RWPE1 (cell line): ENCODE results near the gene TNFSF9.

Source experiments
- CTCF ChIA-PET: fragments of 350-600 bp; sonication (Branson Sonifier 250); formaldehyde crosslinking; extraction: SDS; loops from one replicate; lab custom pipeline; 2021; lab: Yijun Ruan, JAX
- POLR2A ChIA-PET: fragments of 400-600 bp; formaldehyde crosslinking; extraction: SDS; loops from one replicate; lab custom pipeline; 2020; ENCODE audit warnings: antibody characterized with exemption; ENCODE audit not compliant: low non-redundant PET; lab: Yijun Ruan, JAX
- DNase-seq: peaks from one replicate; pipeline ENCODE4 v3.0.0; 2012; ENCODE audit warnings: low spot score
- H3K27ac ChIP-seq: fragments of 450-650 bp; 2 replicates; pipeline ENCODE4 v1.5.1; 2017
- TF ChIP-seq, protein P1 (sequence below): fragments of 450-650 bp; conservative IDR thresholded peaks from 2 replicates; pipeline ENCODE4 v1.5.1; 2017; ENCODE audit warnings: low read depth, mild to moderate bottlenecking

Gene TNFSF9, protein sequence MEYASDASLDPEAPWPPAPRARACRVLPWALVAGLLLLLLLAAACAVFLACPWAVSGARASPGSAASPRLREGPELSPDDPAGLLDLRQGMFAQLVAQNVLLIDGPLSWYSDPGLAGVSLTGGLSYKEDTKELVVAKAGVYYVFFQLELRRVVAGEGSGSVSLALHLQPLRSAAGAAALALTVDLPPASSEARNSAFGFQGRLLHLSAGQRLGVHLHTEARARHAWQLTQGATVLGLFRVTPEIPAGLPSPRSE

DNA sequence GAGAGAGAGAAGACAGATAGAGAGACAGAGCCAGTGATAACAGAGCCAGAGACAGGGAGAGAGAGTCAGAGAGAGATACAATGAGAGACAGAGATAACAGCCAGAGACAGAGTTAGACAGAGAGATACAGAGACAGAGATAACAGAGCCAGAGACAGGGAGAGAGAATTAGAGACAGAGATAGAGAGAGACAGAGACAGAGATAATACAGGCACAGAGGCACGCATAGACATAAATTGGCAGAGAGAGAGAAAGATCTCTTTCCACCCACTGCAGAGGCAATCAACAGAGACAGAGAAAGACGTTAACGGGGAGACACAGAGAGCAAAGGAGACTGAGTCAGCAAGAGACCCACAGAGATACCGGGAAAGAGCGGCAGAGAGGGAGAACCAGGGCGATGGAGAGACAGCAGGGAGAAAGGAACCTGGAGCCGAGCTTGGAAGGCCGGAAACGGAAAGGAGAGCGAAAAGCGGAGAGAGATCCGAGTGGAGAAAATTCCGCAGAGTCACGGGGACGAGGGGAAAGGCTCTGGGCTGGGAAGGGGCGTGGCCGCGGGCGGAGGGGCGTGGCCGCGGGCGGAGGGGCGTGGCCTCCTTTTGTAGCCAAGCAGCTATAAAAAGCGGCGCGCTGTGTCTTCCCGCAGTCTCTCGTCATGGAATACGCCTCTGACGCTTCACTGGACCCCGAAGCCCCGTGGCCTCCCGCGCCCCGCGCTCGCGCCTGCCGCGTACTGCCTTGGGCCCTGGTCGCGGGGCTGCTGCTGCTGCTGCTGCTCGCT is at the start of gene TNFSF9:
TSS of gene TNFSF9 (plus strand) at position 641 of the 777 bp plus-strand sequence. CDS start at position 652, 11 bp downstream.
- peak; percentile 94 for DNase-seq
- POLR2A ChIA-PET = interaction anchor here (0.6 to 0.8 kb wide), 8 partner anchors 11 to 1301 kb away, joined by 3 to 8 read pairs (median 3); no protein-coding TSS in a partner anchor

DNA sequence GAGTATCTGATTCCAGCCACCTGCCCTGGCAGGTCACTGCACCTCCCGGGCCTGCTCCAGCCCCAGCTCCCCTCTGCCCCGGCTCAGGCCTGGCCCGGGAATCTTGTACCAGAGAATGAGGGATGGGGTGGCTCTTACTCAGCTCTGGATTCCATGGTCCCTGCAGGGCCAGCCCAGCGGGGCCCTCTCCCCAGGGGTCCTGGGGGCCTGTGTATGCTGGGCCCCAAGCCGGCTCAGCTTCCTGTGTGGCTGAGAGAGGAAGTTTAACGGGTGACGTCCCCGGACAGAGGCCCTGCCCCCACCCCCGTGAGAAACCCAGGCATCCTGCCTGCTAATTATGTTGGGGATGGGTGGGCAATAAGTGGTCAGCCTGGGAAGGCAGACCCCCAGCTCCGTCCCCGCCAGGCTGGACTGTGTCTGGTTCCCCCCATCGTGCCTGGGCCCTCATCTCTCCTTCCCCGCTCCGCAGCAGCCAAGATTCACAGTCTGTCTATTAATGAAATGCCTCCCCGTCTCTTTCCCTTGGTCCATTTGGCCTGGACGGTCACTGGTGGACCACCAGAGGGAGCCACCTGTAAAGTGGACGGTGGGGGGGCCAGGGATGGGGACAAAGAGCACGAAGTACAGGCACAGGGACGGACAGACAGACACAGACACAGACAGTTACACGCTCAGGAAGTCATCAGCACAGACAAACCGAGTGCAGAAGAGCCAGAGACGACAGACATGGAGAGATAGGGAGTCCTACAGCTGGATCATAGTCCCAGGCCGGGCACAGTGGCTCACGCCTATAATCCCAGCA is 49.1 kb upstream of the TNFSF9 start, which contains the start of gene DENND1C:
TSS of gene DENND1C (minus strand) at position 247 of the 802 bp plus-strand sequence. CDS start at position 155, 92 bp downstream.
- TF ChIP-seq, protein P1, sequence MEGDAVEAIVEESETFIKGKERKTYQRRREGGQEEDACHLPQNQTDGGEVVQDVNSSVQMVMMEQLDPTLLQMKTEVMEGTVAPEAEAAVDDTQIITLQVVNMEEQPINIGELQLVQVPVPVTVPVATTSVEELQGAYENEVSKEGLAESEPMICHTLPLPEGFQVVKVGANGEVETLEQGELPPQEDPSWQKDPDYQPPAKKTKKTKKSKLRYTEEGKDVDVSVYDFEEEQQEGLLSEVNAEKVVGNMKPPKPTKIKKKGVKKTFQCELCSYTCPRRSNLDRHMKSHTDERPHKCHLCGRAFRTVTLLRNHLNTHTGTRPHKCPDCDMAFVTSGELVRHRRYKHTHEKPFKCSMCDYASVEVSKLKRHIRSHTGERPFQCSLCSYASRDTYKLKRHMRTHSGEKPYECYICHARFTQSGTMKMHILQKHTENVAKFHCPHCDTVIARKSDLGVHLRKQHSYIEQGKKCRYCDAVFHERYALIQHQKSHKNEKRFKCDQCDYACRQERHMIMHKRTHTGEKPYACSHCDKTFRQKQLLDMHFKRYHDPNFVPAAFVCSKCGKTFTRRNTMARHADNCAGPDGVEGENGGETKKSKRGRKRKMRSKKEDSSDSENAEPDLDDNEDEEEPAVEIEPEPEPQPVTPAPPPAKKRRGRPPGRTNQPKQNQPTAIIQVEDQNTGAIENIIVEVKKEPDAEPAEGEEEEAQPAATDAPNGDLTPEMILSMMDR = peak; percentile 22
- no peak within 1 kb of the TSS for H3K27ac ChIP-seq
- CTCF ChIA-PET = interaction anchor here (0.6 kb wide), 1 partner anchor 350 kb away, joined by 3 read pairs; no protein-coding TSS in a partner anchor
- POLR2A ChIA-PET = no interaction called here
- no peak for DNase-seq

More for the DNA sequence above, at the start of gene TNFSF9:
- TF ChIP-seq, protein P1 = no peak
- peak within 1 kb of the TSS; percentile 71 for H3K27ac ChIP-seq
- CTCF ChIA-PET = interaction anchor here (0.6 kb wide), 2 partner anchors 145 to 1628 kb away, joined by 3 read pairs; no protein-coding TSS in a partner anchor

DNA sequence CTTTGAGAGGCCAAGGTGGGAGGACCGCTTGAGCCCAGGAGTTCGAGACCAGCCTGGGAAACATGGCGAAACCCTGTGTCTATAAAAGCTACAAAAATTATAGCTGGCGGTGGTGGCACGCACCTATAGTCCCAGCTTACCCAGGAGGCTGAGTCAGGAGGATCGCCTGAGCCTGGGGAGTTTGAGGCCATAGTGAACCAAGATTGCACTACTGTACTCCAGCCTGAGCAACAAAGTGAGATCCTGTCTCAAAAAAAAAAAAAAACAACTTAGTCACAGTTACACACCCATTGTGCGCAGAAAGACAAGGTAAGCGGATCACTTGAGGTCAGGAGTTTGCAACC is 48.5 kb upstream of the TNFSF9 start:
- ChIA-PET CTCF (interaction anchor here (0.6 kb wide), 1 partner anchor 349 kb away, joined by 3 read pairs; no protein-coding TSS in a partner anchor), POLR2A (no interaction called here)
- TF ChIP-seq, protein P1 = no peak
- H3K27ac ChIP-seq = no peak overlapping the region
- DNase-seq = no peak

DNA sequence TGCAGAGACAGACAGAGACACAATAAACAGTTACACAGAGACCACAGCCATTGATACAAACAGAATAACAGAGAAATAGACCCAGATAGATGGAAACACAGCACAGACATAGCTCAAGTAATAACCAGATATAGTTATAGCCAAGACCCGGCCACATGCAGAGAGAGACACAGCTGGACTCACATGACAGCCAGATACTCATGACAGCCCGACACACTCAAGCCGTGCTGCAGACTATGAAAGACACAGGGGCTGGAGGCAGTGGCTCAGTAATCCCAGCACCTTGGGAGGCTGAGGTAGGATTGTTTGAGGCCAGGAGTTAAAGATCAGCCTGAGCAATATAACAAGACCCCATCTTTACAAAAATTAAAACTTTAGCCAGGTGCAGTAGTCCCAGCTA is 47.6 kb upstream of the TNFSF9 start:
- CTCF ChIA-PET = no interaction called here
- no peak for DNase-seq
- TF ChIP-seq, protein P1 = no peak
- POLR2A ChIA-PET = no interaction called here
- no peak overlapping the region for H3K27ac ChIP-seq

DNA sequence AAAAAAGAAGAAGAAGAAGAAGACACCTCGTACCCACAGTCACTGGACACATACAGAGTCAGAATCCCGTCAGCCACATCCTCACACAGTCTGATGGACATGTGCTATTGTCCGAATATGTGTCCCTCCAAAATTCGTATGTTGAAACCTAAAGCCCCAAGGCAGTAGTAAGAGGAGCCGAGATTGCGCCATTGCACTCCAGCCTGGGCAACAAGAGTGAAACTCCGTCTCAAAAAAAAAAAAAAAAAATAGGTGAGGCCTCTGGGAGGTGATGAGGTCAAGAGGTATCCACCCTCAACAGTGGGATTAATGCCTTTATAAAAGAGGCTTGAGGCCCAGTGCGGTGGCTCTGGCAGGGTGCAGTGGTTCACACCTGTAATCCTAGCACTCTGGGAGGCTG is 46.6 kb upstream of the TNFSF9 start:
- POLR2A ChIA-PET = no interaction called here
- TF ChIP-seq, protein P1 = no peak
- CTCF ChIA-PET = no interaction called here
- no peak overlapping the region for H3K27ac ChIP-seq
- no peak for DNase-seq

DNA sequence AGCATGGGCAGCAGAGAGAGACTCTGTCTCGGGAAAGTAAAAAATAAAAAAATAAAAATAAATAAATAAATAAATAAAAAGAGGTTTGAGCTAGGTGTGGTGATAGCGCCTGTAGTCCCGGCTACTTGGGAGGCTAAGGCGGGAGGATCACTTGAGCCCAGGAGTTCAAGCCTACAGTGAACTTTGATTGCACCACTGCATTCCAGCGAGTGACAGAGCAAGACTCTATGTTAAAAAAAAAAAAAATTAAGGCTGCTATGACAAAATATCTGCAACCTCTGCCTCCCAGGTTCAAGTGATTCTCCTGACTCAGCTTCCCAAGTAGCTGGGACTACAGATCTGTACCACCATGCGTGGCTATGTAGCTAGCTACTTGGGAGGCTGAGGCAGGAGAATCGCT is 46.0 kb upstream of the TNFSF9 start:
- DNase-seq = no peak
- TF ChIP-seq, protein P1 = no peak
- no peak overlapping the region for H3K27ac ChIP-seq
- ChIA-PET POLR2A (no interaction called here), CTCF (no interaction called here)
